ENCODE results near the gene GPRASP1.
"Not testable (repeated sequence)": the region's sequence is repeated elsewhere in the genome, so short reads cannot be mapped to it uniquely, and the experiment has no call there.

Gene GPRASP1, protein sequence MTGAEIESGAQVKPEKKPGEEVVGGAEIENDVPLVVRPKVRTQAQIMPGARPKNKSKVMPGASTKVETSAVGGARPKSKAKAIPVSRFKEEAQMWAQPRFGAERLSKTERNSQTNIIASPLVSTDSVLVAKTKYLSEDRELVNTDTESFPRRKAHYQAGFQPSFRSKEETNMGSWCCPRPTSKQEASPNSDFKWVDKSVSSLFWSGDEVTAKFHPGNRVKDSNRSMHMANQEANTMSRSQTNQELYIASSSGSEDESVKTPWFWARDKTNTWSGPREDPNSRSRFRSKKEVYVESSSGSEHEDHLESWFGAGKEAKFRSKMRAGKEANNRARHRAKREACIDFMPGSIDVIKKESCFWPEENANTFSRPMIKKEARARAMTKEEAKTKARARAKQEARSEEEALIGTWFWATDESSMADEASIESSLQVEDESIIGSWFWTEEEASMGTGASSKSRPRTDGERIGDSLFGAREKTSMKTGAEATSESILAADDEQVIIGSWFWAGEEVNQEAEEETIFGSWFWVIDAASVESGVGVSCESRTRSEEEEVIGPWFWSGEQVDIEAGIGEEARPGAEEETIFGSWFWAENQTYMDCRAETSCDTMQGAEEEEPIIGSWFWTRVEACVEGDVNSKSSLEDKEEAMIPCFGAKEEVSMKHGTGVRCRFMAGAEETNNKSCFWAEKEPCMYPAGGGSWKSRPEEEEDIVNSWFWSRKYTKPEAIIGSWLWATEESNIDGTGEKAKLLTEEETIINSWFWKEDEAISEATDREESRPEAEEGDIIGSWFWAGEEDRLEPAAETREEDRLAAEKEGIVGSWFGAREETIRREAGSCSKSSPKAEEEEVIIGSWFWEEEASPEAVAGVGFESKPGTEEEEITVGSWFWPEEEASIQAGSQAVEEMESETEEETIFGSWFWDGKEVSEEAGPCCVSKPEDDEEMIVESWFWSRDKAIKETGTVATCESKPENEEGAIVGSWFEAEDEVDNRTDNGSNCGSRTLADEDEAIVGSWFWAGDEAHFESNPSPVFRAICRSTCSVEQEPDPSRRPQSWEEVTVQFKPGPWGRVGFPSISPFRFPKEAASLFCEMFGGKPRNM (N-terminal part only)

DNA sequence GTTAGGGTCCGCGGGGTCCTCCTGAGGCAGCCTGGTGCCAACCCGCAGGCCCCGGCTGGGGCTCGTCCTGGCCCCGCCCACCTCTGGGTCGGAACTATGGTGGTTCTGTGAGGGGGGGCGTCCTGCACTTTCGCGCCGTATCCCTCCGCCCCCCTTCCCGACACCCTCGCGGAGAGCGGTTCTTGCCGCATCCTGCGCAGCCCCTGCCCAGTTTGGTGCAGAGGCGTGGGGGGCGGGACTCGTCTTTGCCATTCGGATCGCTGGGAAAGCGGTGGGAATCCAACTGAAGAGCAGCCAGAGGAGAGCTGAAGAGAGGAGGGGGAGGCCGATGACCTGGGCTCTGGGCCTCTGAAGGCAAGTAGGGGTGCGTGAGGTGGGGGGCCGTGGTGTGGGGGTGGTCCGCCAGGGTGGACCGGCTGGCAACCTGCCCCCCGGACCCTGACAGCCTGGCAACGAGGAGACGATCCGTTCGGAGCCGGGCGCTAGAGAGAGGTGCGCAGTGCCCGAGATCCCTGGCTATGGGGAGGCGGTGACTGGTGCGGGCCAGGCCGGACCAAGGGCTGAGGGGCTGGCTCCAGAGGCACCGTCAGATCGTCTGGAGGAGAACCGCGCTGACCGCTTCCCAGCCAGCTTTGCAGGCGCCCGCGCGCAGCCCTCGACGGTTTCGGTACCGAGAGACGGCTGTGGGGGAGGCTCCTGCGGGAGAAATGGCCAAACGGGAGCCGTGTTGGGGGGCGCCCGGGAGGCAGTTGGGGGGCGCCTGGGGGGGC is at the start of gene GPRASP1:
Gene GPRASP1 (plus strand): TSS at position 242 of the 770 bp plus-strand sequence. CDS start 2,431 bp downstream, outside the sequence.
- Histone ChIP-seq H3K4me3 (peak within 1 kb of the TSS; percentile 38 to 60 (median 48)), H3K27ac (peak within 1 kb of the TSS in 11 of 21 experiments; percentile 2 to 77 (median 44))

- no peak overlapping the region for H3K4me3 ChIP-seq
- H3K27ac ChIP-seq: no peak overlapping the region
These were observed 47.0 kb upstream of the GPRASP1 start for GRCh38 chrX:102604327-102604726.

DNA sequence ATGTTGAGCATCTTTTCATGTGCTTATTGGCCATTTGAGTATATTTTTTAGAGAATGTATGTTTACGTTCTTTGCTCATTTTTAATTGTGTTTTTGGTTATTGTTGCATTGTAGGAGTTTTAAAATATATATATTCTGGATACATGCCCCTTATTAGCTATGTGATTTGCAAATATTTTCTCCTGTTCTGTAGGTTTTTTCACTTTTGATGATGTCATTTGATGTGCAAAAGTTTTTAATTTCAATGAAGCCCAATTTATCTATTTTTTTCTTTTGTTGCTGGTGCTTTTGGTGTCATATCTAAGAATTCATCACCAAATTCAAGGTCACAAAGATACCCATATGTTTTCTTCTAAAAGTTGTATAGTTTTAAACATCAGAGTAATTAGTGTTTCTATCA is 45.2 kb upstream of the GPRASP1 start:
- no peak overlapping the region for H3K27ac ChIP-seq
- no peak overlapping the region for H3K4me3 ChIP-seq

GRCh38 chrX:102610905-102611304 is 40.4 kb upstream of the GPRASP1 start:
- H3K27ac ChIP-seq: no peak overlapping the region
- H3K4me3 ChIP-seq: no peak overlapping the region

DNA sequence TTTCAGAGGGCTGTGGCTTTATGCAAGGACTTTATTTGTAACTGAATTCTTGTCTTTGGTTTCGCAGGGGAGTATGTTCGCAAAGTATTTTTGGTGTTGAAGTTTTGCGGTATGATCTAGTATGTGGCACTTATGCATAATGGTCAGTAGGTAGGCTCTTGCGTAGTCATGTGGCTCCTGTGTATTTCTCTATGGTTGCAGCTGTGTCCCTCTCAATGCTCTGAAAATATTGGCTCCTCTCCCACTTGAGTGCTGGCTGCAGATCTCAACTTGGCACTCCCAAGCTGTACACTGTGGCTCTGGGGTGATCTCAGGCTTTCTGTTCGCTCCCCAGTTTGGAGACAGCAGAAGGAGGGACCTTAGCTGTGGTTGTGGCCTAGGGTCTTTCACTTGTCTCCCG is 27.2 kb upstream of the GPRASP1 start:
- no peak overlapping the region for H3K4me3 ChIP-seq
- H3K27ac ChIP-seq: no peak overlapping the region

DNA sequence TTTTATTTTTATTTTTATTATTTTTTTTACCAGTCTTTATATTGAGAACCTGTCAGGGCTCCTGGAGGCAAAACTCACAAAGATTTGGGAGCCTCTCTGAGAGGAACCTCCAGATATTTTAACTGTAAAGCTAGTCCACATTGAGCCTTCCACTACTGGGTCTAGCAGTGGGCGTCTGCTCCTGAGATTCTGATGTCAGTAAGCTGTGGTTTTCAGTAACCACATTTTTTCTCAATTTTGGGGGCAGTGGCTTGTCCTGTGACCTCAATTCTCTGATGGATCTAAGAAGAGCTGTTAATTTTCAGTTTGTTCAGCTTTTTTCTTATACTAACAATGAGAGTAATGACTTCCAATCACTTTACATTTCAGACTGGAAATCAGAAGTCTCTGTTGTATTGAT is 23.6 kb upstream of the GPRASP1 start:
- H3K4me3 ChIP-seq: no peak overlapping the region
- H3K27ac ChIP-seq: no peak overlapping the region

- H3K27ac ChIP-seq: no peak overlapping the region
- H3K4me3 ChIP-seq: no peak overlapping the region
These were observed 13.7 kb upstream of the GPRASP1 start for GRCh38 chrX:102637561-102637960.

GRCh38 chrX:102650903-102651241 is 411 bp upstream of the GPRASP1 start:
- H3K4me3 ChIP-seq: peak overlapping the region; percentile 38 to 60 (median 48)
- H3K27ac ChIP-seq: peak overlapping the region in 8 of 21 experiments; percentile 3 to 75 (median 44)

DNA sequence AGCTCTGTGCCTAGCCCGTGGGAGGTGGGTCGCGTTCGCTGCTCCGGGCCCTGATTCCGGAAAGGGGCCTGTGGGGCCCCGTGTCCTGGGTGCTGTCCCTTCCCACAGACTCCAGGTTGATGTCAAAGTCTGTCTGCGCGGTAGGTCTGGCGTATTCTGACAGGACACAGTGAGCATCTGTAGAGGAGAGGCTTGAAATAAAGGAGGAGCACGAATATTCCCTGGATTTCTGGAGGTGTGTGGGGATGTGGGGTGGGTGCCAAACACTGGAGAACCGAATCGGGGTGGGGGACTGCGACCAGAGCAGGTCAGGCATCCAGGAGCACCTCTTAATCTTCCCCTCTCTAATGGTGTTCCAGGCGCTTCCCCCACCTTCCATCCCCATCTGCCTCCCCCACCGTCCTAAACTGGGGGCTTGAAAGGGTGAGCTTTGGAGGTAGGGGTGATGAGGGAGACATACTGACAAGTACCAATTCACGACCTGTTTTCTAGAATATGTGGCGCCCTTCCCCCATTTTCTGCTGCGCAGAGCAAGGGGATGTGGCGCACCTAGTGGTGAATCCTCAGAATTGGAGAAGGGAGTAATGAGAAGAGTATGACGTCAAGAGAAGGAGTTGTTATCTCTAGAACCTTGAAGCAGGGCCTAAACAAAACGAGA is 877 bp downstream of the GPRASP1 start:
- Histone ChIP-seq H3K4me3 (peak overlapping the region; percentile 38 to 60 (median 48)), H3K27ac (peak overlapping the region in 10 of 21 experiments; percentile 2 to 77 (median 44))

DNA sequence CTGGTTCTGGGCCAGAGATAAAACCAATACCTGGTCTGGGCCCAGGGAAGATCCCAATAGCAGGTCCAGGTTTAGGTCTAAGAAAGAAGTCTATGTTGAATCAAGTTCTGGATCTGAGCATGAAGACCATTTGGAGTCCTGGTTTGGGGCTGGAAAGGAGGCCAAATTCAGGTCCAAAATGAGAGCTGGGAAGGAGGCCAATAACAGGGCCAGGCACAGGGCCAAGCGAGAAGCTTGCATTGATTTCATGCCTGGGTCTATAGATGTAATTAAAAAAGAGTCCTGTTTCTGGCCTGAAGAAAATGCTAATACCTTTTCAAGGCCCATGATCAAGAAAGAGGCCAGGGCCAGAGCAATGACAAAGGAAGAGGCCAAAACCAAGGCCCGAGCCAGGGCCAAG is 3.4 kb downstream of the GPRASP1 start:
- no peak overlapping the region for H3K27ac ChIP-seq
- no peak overlapping the region for H3K4me3 ChIP-seq

- no peak overlapping the region for H3K27ac ChIP-seq
- H3K4me3 ChIP-seq: no peak overlapping the region
These were observed 7.3 kb downstream of the GPRASP1 start for GRCh38 chrX:102658556-102658955.

- peak overlapping the region in 17 of 21 experiments; percentile 19 to 67 (median 50) for H3K27ac ChIP-seq
- H3K4me3 ChIP-seq: peak overlapping the region; percentile 27 to 44 (median 34)
These were observed 8.8 kb downstream of the GPRASP1 start for GRCh38 chrX:102659790-102660757.

DNA sequence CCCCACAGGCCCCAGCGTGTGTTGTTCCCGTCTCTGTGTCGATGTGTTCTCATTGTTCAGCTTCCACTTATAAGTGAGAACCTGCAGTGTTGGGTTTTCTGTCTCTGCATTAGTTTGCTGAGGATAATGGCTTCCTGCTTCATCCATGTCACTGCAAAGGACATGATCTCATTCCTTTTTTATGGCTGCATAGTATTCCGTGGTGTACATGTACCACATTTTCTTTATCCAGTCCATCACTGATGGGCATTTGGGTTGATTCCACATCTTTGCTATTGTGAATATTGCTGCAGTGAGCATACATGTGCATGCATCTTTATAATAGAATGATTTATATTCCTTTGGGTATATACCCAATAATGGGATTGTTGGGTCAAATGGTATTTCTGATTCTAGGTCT is 12.5 kb downstream of the GPRASP1 start:
- not testable (repeated sequence) for H3K27ac ChIP-seq, H3K4me3 ChIP-seq

DNA sequence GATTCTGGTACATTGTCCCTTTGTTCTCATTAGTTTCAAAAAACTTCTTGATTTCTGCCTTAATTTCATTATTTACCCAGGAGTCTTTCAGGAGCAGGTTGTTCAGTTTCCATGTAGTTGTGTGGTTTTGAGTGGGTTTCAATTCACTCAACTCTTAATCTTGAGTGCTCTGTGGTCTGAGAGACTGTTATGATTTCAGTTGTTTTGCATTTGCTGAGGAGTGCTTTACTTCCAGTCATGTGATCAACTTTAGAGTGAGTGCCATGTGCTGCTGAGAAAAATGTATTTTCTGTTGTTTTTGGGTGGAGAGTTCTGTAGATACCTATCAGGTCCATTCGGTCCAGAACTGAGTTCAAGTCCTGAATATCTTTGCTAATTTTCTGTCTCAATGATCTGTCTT is 15.8 kb downstream of the GPRASP1 start:
- H3K4me3 ChIP-seq, H3K27ac ChIP-seq: not testable (repeated sequence)

DNA sequence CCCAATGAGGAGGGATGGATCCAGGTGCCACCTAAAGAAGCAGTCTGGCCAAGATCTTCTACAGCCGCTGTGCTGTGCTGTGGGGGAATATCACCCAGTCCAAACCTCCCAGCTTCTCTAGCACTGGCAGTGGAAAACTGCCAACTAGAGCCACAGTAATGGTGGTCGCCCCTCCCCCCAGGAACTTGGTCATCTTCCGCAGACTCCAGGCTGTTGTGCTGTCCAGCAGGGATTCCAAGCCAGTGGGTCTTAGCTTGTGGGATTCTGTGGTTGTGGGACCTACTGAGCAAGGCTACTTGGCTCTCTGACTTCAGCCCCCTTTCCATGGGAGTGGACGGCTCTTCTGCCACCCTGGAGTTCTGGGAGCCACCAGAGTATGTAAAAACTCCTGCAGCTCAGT is 18.2 kb downstream of the GPRASP1 start:
- Histone ChIP-seq H3K27ac (no peak overlapping the region), H3K4me3 (no peak overlapping the region)

GRCh38 chrX:102672856-102673255 is 21.6 kb downstream of the GPRASP1 start:
- no peak overlapping the region for H3K4me3 ChIP-seq
- H3K27ac ChIP-seq: no peak overlapping the region

- H3K4me3 ChIP-seq, H3K27ac ChIP-seq: not testable (repeated sequence)
These were observed 26.2 kb downstream of the GPRASP1 start for GRCh38 chrX:102677479-102677878.

Data from skin epidermis (tissue), 12 donors.